ENCODE results near the gene HCFC2.
"Not testable (repeated sequence)": the region's sequence is repeated elsewhere in the genome, so short reads cannot be mapped to it uniquely, and the experiment has no call there.

HCFC2 gene

GRCh38 chr12:104064031-104064841, at the start of gene HCFC2:
HCFC2 (plus strand) TSS chr12:104064531; CDS start chr12:104064561, 30 bp downstream.
- peak; percentile 89 for DNase-seq

- not testable (repeated sequence) for DNase-seq
Observed at GRCh38 chr12:104021862-104022261, 42.5 kb upstream of the HCFC2 start.

GRCh38 chr12:104022786-104023185, 41.5 kb upstream of the HCFC2 start:
- no peak for DNase-seq

GRCh38 chr12:104023710-104024109, 40.6 kb upstream of the HCFC2 start:
- no peak for DNase-seq

GRCh38 chr12:104024348-104024747, 40.0 kb upstream of the HCFC2 start:
- DNase-seq: no peak

- no peak for DNase-seq
Observed at GRCh38 chr12:104025771-104026170, 38.6 kb upstream of the HCFC2 start.

GRCh38 chr12:104026841-104027599, 37.3 kb upstream of the HCFC2 start:
- no peak for DNase-seq

GRCh38 chr12:104030596-104030995, 33.7 kb upstream of the HCFC2 start:
- not testable (repeated sequence) for DNase-seq

GRCh38 chr12:104036143-104036542, 28.2 kb upstream of the HCFC2 start:
- DNase-seq: not testable (repeated sequence)

GRCh38 chr12:104039769-104040168, 24.6 kb upstream of the HCFC2 start:
- not testable (repeated sequence) for DNase-seq

GRCh38 chr12:104042580-104042979, 21.8 kb upstream of the HCFC2 start:
- DNase-seq: no peak

GRCh38 chr12:104044158-104044557, 20.2 kb upstream of the HCFC2 start:
- no peak for DNase-seq

- no peak for DNase-seq
Observed at GRCh38 chr12:104046306-104046705, 18.0 kb upstream of the HCFC2 start.

GRCh38 chr12:104048162-104048561, 16.2 kb upstream of the HCFC2 start:
- no peak for DNase-seq

GRCh38 chr12:104048811-104049210, 15.5 kb upstream of the HCFC2 start:
- DNase-seq: no peak

- DNase-seq: no peak
Observed at GRCh38 chr12:104049278-104049902, 14.9 kb upstream of the HCFC2 start.

GRCh38 chr12:104049903-104050356, 14.4 kb upstream of the HCFC2 start, which contains the start of gene GLT8D2:
GLT8D2 (minus strand) TSS chr12:104050187; CDS start chr12:104019648, 30,539 bp downstream.
- peak; percentile 38 for DNase-seq

- no peak for DNase-seq
Observed at GRCh38 chr12:104050436-104050835, 13.9 kb upstream of the HCFC2 start.

GRCh38 chr12:104054681-104055346, 9.5 kb upstream of the HCFC2 start:
- DNase-seq: no peak

- peak; percentile 23 for DNase-seq
Observed at GRCh38 chr12:104055686-104056388, 8.5 kb upstream of the HCFC2 start.

- no peak for DNase-seq
Observed at GRCh38 chr12:104056419-104056972, 7.8 kb upstream of the HCFC2 start.

GRCh38 chr12:104057771-104058197, 6.5 kb upstream of the HCFC2 start:
- DNase-seq: peak; percentile 11
